GM18870 (cell line): ENCODE data around the gene NFS1.

ENCODE experiments used
- ATAC-seq: cut with Tn5 transposase; IDR thresholded peaks from one replicate; pipeline ENCODE4 v1.9.1; 2021; ENCODE audit warnings: moderate library complexity; ENCODE audit not compliant: unreplicated experiment

NFS1 gene

DNA sequence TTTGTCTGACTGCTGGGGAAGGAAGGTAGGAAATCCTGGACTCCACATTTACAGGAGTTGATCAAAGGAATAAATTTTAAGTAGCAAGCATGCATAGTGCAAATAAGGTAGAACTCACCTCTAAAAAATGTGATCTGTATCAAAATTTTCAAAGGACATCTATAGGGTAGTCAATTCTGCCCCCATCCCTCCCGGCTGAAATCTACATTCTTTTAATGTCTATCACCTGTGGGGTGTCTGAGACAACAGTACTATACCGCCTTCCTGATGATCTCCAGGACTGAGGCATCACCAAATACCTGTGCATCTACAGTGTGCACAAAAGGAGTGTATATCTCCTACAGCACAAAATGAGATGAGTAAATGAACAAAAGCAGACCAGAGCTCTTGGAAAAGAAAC is 54.3 kb downstream of the NFS1 start:
- ATAC-seq = no peak

DNA sequence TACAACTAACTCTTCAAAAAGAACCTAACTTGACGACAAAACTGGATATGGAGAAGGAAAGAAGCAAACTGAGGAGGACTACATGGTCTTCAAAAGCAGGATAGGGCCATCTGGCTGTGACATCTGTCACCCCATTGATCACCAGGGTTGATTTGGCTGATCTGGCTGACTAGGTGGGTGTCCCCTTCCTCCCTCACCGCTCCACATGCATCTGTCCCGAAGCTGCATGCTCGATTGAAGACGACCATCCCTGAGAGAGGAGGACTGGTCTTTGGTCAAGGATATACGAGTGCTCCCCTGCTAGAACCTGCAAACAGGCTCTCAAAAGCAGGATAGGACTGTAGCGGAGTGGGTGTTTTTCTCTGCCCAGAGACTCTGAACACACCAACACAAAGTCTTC is 56.1 kb downstream of the NFS1 start:
- no peak for ATAC-seq

DNA sequence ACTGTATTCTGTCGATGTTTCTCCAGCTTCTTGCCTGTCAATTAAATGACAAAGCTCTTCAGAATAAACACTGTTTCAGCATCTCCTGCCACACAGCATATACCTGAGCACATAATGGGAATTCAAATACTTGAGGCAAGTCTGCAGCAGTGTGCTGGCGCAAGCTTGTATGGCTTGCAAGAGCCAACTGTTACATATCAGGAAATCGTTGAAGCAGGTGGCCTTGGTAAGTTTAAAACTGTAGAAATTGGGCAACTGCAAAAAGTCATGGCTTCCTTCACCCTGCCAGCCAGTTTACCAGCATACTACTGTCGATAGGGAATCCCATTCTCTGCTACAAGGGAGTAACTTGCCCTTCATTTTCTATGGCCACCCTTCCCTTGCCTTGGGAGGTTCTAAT is 57.4 kb downstream of the NFS1 start:
- no peak for ATAC-seq

DNA sequence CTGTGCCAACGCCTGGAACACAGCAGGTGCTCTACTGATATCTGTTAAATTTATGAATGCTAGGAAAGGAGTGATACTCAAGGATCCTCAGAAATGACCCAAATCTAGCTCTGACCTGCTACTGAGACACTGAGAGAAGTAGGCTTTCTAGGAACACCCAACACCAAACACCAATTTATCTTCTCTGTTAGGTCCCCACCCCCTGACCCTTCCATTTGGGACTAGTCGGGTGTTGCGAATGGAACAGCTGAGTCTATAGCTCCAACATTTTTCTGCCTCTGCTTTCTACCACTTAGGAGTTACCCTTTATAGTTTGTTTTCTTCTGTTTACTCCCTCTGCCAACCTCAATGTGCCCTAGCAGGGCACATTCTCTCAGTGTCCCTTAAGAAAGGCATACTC is 58.4 kb downstream of the NFS1 start:
- no peak for ATAC-seq

DNA sequence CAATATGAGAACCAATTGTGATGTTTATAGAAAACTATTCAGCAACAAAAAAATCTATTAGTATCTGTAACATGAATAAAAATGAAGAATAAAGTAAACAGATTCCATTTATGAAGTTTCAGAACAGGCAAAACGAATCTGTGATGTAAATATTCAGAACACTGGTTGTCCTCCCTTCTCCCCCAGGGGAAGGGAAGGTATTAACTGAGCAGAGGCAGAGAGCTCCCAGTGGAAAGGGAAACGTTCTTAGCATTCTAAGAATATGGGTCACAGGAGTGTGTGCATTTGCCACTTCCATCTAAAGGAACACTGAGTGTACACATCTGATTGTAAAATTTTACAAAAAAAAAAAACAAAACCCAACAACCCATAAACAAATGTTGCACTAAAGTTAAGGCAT is 60.4 kb downstream of the NFS1 start:
- ATAC-seq = no peak

DNA sequence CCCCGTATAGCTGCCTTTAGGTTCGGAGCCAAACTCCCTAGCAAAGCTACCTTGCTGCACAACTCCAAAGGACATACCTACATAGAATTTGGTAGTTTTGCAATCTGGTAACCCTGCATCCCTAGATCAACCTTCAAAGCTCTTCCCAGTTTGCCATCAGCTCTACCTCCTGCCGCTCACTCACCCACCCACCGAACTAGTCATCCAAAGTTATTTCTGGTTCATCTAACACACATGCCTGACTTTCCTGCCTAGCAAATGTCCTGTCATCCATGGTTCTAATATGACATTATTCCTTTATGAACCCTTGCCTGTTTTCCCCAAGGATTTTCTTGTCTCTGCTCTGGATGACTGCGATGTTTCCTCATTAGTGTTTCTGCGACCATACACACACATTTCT is 61.9 kb downstream of the NFS1 start:
- no peak for ATAC-seq

DNA sequence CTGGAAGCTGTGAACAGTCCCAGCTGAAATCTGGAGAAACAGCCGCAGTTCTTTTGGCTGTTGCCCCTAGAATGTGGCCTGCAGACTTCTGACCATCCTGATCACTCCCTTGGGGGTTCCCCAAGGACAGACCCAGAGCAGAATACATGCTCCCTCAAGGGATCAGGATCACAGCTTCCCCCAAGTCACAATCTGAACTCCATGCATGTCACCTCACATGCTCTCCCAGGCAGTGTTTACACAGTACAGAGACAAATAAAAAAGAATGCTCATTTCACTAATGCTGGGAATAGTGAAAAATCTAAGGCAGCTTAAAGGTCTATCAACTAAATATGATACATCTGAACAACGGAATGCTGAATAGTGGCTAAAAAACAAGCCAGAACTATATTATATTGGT is 63.1 kb downstream of the NFS1 start:
- ATAC-seq = no peak

DNA sequence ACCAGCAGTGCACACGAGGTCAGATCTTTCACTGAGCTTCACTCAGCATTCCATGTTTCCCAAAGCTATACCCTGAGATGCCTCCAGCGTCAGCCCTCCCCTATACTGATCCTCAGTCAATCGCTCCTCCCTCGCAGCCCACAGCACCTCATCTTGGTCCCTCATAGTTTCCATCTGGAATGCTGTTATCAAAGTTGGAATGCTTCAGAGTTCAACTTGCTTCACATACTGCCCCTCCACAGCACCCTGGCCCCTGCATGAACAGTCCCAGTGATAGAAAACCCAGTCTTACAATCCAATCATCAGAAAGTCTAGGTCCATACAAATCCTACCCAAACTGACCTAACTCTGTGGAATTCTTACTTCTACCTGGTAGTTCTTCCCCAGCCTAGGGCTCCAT is 63.5 kb downstream of the NFS1 start:
- no peak for ATAC-seq

DNA sequence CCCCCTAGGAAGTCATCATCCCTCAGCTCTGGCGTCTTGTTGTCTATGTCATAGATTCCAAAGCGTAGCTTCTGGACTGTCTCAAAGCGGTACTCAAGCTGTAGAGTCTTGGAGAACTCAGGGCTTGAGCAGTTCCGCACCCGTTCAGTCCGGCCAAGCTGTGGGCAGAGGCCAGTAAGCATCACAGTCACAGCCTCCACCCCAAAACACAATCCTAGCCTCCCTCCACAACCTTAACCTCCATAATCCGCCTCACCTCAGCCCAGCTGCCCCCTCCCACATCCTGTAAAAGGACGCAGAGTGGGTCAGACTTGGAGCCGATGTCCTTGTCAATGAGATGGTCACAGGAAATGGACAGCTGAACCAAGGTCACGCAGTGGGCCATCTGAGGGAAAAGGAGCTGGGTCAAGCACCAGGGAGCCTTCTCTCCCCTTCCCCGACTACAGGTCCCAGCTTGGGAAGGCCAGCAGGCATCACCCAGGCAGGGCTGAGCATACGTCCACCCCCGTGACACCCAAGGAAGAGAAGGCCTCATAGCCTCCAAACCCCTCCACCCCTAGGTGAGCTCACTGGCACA is 66.5 kb downstream of the NFS1 start:
- ATAC-seq = no peak

DNA sequence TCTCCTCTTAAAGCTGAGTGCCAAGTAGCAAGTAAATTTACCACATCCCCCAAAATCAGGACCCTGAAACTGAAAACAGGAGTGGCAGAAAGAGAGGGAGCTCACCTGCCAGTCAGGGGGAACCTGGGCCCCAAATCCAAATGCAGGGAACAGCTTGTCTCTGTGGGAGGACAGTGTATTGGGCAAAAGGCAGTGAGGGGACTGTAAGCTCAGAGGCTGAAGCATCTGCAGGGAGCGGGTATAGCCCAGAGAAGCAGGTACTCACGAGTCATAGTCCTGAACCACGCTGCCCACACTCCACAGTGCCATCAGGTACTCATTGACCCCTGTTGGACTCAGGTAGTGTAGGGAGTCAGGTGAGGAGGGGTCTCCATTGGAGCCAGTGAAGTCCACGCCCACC is 68.5 kb downstream of the NFS1 start:
- no peak for ATAC-seq

DNA sequence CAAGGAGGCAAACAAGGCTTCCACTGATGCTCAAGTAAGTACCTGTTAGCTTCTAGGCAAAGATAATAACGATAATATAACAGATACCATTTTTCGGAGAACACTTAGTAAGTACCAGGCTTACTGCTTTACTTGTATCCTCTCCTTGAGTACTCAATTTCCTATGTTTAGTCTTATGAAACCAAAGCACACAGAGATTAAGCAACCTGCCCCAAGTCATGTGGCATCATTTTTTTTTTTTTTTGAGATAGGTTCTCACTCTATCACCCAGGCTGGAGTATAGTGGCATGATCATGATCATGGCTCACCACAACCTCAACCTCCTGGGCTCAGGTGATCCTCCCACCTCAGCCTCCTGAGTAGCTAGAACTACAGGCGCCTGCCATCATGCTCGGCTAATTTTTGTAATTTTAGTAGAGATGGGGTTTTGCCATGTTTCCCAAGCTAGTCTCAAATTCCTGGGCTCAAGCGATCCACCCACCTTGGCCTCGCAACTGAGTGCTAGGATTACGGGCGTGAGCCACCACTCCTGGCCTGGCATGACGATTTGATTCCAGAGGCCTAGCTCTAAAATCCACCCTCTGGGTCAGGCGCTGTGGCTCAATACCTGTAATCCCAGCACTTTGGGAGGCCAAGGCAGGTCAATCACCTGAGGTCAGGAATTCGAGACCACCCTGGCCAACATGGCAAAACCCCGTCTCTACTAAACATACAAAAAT is 69.6 kb downstream of the NFS1 start:
- ATAC-seq = no peak

DNA sequence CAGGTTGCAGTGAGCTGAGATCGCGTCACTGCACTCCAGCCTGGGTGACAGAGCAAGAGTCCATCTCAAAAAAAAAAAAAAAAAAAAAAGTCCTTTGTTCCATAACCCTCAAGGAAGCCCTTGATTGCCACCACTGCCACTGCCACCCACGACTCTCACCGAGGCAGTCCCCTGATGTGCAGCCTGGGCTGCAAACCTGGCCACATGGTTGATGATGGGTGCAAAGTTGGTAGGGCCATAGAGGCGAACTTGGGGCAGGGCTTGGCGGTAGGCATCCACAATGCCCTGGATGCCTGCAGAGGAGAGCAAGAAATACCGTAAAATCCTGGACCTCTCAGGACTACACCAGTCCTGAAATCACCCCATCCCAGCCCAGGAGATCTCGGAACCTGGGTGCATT is 72.0 kb downstream of the NFS1 start:
- no peak for ATAC-seq

DNA sequence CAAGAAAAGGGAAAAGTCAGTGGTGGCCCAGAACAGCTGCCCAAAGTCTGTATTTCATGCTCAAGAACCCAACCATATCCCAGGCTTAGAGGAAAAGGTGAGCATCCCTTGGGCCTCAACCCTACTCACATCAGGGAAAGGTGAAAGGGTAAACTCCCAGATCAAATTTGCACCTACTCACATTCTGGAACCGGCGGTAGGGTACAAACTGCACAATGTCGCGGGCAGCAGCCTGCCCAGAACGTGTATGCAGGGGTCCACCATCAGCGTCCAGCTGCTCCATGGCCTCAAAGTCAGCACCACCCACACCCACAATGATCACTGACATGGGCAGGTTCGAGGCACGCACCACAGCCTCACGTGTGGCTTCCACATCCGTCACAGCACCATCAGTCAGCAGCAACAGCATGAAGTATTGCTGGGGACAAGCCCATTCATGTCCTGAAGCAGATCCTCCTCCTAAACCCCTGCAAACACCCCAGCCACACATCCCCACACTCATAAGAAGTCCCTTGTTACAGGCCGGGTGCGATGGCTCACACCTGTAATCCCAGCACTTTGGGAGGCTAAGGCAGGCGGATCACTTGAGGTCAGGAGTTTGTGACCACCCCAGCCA is 72.7 kb downstream of the NFS1 start:
- no peak for ATAC-seq

DNA sequence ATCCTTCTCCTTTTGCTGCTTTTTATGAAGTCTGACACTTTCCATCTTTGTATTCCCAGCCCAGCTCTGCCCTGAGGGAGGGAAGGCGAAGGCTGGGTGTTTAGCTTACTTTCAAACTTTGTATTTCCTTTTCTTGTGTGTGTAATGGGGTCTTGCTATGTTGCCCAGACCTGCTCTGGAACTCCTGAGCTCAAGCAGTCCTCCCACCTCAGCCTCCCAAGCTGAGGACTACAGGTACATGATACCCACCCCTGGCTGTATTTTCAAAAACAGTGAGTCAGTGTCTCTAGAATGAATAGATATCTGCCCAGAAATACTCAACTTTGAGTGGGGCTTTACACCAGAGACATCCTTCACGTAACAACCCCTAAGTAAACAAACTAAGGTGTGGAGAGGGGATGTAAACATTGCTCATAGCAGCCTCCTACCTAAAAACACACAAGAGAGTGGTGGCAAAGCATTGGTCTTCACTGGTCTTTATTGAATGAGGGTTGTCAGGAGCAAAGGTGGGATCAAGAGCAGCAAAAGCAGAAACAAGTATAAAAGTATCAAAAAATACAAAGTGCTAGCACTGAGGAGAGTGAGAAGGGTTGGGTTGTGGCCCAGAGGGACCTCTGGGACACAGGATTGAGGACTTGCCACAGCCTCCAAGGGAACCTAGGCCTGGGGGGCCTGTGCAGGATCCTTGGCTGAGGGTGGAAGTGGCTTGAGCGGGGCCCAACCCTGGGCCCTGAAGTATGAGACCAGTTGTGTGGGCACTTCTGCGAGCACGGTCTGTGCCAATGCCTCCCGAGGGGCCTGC is 73.4 kb downstream of the NFS1 start:
- no peak for ATAC-seq

DNA sequence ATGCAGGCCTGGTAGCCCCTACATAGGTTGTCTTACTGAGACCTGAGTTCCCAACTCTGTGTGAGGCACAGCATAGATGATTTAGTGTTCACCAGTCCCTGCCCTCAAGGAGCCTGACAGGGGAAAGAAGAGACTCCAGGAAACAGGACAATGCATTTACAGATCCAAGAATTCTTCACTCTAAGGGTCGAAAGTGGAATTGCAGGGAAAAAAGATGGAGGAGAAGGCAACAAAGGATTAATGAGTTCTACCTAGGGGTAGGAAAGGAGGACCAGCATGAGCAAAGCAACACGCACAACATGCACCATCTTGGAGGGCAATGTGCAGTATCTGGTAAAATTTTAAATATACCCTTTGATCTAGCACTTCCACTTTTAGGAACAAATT is 77.6 kb downstream of the NFS1 start:
- ATAC-seq = no peak

DNA sequence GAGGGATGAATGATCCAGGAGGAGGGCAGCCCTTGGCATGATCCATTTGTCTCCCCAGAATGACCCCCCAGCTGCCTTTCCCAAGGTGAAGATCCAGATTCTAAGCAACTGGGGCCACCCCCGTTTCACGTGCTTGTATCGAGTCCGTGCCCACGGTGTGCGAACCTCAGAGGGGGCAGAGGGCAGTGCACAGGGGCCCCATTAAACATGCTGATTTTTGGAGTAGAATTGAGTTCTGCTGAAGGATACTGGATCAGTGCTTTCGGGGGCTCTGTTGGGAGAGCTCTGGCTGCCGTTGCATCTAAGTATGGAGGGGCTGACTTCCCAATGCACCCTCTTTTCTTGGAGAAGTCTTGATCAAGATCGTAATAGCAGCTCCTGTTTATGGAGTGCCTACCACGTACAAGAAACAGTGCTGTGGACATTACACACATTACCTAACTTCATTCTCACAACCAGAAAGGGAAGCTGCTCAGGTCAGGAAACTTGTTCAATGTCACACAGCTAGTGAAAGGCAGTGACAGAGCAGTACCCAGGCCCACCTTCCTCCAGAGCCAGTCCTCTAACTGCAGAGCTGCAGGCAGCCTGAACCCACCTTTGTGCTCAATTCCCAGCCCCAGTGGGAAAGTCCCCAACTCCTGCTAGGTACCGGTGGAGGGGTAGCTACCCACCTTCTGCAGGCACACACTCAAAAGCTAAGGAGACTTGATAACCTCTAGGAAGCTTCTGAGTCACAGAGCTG is 78.2 kb downstream of the NFS1 start:
- no peak for ATAC-seq

DNA sequence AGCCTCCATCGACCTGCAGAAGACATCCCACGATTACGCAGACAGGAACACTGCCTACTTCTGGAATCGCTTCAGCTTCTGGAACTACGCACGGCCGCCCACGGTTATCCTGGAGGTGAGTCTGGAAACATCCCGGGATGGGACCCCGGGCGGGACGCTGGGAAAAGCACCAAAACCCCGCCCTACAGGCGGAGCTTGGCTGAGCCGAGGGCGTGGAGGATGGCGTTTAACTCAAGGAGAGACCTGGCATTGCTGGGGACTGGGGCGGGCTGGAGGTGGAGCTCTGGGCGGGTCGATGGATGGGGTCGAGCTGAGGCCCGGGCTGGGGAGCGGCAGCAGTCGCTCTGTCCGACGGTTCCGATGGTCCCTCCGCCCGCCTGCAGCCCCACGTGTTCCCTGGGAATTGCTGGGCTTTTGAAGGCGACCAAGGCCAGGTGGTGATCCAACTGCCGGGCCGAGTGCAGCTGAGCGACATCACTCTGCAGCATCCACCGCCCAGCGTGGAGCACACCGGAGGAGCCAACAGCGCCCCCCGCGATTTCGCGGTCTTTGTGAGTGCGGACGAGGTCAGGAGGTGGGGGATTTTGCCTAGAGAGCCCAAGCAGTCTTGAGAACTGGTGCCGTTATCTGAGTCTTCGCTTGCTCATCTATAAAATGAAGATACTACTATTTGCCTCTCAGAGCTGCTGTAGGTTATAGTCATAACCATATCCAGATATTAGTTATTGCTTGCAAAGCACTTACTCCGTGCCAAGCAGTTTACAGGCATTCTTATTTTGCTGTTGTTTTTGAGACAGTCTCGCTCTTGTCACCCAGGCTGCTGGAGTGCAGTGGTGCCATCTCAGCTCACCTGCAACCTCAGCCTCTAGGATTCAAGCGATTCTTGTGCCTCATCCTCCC is 79.7 kb downstream of the NFS1 start:
- peak; percentile 31 for ATAC-seq

DNA sequence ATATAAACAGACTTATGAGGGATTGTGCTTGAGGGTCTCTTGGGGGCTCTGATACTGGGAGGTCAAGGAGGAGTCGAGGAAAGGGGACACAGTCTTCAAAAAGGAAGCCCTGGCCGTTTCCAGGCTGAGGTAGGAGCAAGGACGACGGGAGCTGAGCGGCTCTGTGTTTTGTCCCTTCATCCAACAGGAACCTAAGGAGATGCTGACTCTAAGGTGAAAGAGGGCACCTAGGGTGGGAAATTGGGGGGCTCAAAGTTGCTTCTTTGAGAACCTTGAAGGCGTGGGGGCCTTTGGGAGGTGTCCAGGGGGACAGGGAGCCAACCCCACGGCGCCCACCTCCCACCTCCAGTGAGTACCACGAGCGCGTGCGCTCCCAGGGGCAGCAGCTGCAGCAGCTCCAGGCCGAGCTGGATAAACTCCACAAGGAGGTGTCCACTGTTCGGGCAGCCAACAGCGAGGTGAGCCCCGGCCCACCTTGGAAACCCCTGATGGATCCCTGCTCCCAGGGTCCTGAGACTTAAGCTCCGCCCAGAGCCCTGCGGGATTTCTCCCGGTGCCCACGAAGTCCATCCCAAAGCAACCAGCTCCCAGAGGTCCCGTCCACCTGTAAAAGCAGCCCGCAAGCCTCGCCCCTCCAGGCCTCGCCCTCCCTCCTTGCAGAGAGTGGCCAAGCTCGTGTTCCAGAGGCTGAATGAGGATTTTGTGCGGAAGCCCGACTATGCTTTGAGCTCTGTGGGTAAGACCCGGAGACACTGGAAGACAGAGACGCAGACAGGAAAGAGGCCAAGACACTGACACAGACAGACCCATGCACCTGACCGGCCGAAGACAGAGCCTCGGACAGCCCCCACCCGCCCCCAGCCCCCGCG is 80.7 kb downstream of the NFS1 start:
- no peak for ATAC-seq
